Tibial nerve (tissue), 4 donors: ENCODE data around the gene APOO. TPM values are rescaled to one million over a fixed set of nuclear protein-coding genes. Genes with fewer than 3 reads are reported as not detected.

ENCODE experiments used
- DNase-seq, 2 donors: peaks; one replicate each; pipeline ENCODE4 v3.0.0-alpha.2; 2019; ENCODE audit warnings: low spot score in 2 of 2
- H3K27ac ChIP-seq, 4 donors: fragments of 200-600 bp; sonication (generic) in 3 of 4; one replicate each; pipeline ENCODE4 v1.5.1; 2017 to 2019; ENCODE audit warnings: mild to moderate bottlenecking in 1 of 4
- H3K27me3 ChIP-seq, 2 donors: fragments of 200-600 bp; sonication (generic) in 1 of 2; one replicate each; pipeline versions ENCODE4 v1.5.1 to v1.6.0; 2017 to 2019
- H3K36me3 ChIP-seq, 3 donors: fragments of 200-600 bp; sonication (generic); one replicate each; pipeline ENCODE4 v1.5.1; 2018 to 2019
- H3K4me1 ChIP-seq, 4 donors: fragments of 200-600 bp; sonication (generic) in 3 of 4; one replicate each; pipeline ENCODE4 v1.5.1; 2017 to 2019
- H3K4me3 ChIP-seq, 4 donors: fragments of 200-600 bp; sonication (generic) in 3 of 4; one replicate each; pipeline ENCODE4 v1.5.1; 2017 to 2019; ENCODE audit warnings: mild to moderate bottlenecking in 1 of 4, moderate library complexity in 1 of 4
- H3K9me3 ChIP-seq, 4 donors: fragments of 200-600 bp; sonication (generic) in 3 of 4; one replicate each; pipeline ENCODE4 v1.5.1; 2017 to 2019
- EP300 ChIP-seq, 2 donors: sonication (generic); formaldehyde crosslinking; IDR thresholded peaks; one replicate each; pipeline ENCODE4 v1.6.1; 2017; ENCODE audit warnings: antibody characterized with exemption in 2 of 2, mild to moderate bottlenecking in 1 of 2
- POLR2A ChIP-seq, 2 donors: fragments of 450-650 bp; IDR thresholded peaks; one replicate each; pipeline ENCODE4 v1.6.1; 2017; ENCODE audit warnings: antibody characterized with exemption in 2 of 2, mild to moderate bottlenecking in 2 of 2, moderate library complexity in 2 of 2
- WGBS, 2 donors: methylation state at CpG; one replicate each; pipeline ENCODE4 v1.1.5; 2018; 5-methylcytosine and 5-hydroxymethylcytosine counted together
- total RNA-seq, 4 donors: library from RNA; depleted of rRNA; stranded (reverse); fragments of >200 nt; gene quantifications; one replicate each; pipeline ENCODE4 v1.1.0, GENCODE V29; 2016
- TF ChIP-seq, protein P1 (sequence below), 5 experiments: fragments of 200-600 bp in 3 of 5; fragments of 450-650 bp in 2 of 5; sonication (generic) in 3 of 5; IDR thresholded peaks; one replicate each; pipeline ENCODE4 v1.5.1; 2016 to 2019; ENCODE audit warnings: antibody characterized with exemption in 5 of 5, mild to moderate bottlenecking in 3 of 5, moderate library complexity in 2 of 5

APOO gene
- total RNA-seq, 4 donors from 2014 or later, result 3.9 to 115 (median 9.0) TPM

DNA sequence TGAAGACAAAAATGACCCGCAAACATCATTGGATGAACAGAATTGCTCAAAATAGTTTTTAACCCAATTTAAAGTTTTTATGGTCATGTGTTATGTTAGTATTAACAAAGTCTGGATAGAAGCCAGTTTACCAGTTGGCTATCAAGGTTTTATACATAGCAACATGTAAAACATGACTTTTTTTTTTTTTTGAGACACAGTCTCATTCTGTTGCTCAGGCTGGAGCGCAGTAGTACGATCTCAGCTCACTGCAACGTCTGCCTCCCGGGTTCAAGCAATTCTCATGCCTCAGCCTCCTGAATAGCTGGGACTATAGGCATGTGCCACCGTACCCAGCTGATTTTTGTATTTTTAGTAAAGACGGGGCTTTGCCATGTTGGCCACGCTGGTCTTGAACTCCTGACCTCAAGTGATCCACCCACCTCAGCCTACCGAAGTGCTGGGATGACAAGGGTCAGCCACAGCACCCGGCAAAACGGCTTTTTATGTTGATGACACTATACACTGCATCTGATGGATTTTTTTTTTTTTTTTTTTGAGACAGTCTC, 121.4 kb downstream of the APOO start:
- Histone ChIP-seq H3K4me3 (peak overlapping the region in 1 of 4 donors; percentile 72), H3K9me3 (no peaks in the 10 kb centered on the region), H3K27me3 (no peaks in the 10 kb centered on the region), H3K27ac (peak overlapping the region in 2 of 4 donors; percentile 2 to 96), H3K36me3 (peaks cover 0 to 17% (median 0%) of the 10 kb centered on the region in 3 donors), H3K4me1 (peaks cover 0 to 9% (median 0%) of the 10 kb centered on the region in 4 donors)
- peak in 1 of 2 donors; percentile 46 for TF ChIP-seq EP300 (IDR thresholded peaks at IDR 0.05)
- TF ChIP-seq POLR2A (IDR thresholded peaks at IDR 0.05), result no peak
- TF ChIP-seq, protein P1, sequence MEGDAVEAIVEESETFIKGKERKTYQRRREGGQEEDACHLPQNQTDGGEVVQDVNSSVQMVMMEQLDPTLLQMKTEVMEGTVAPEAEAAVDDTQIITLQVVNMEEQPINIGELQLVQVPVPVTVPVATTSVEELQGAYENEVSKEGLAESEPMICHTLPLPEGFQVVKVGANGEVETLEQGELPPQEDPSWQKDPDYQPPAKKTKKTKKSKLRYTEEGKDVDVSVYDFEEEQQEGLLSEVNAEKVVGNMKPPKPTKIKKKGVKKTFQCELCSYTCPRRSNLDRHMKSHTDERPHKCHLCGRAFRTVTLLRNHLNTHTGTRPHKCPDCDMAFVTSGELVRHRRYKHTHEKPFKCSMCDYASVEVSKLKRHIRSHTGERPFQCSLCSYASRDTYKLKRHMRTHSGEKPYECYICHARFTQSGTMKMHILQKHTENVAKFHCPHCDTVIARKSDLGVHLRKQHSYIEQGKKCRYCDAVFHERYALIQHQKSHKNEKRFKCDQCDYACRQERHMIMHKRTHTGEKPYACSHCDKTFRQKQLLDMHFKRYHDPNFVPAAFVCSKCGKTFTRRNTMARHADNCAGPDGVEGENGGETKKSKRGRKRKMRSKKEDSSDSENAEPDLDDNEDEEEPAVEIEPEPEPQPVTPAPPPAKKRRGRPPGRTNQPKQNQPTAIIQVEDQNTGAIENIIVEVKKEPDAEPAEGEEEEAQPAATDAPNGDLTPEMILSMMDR (IDR thresholded peaks at IDR 0.05), result no peak
- WGBS, 2 donors, result 75 to 77% methylated on average over 11 of the region's 11 CpGs
- DNase-seq, result no peak

DNA sequence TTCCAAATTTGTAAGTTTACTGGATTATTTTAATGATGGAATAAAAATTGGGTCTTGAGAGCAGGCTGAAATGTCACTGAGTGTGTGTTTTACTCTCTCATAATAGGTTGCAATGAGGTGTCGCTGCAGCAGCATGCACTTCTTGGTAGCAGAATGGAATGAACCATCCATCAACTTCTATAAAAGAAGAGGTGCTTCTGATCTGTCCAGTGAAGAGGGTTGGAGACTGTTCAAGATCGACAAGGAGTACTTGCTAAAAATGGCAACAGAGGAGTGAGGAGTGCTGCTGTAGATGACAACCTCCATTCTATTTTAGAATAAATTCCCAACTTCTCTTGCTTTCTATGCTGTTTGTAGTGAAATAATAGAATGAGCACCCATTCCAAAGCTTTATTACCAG, 122.2 kb downstream of the APOO start:
- H3K4me1 ChIP-seq, result peaks cover 0 to 9% (median 0%) of the 10 kb centered on the region in 4 donors
- TF ChIP-seq POLR2A (IDR thresholded peaks at IDR 0.05) (no peak), EP300 (IDR thresholded peaks at IDR 0.05) (no peak)
- TF ChIP-seq, protein P1 (IDR thresholded peaks at IDR 0.05), result no peak
- no peaks in the 10 kb centered on the region for H3K9me3 ChIP-seq
- peak overlapping the region in 3 of 4 donors; percentile 8 to 96 (median 90) for H3K27ac ChIP-seq
- H3K4me3 ChIP-seq, result peak overlapping the region in 3 of 4 donors; percentile 18 to 72 (median 51)
- no peak for DNase-seq
- WGBS, 2 donors, result 72 to 93% methylated on average over 2 of the region's 2 CpGs
- H3K27me3 ChIP-seq, result no peaks in the 10 kb centered on the region
- peaks cover 0 to 17% (median 0%) of the 10 kb centered on the region in 3 donors for H3K36me3 ChIP-seq

DNA sequence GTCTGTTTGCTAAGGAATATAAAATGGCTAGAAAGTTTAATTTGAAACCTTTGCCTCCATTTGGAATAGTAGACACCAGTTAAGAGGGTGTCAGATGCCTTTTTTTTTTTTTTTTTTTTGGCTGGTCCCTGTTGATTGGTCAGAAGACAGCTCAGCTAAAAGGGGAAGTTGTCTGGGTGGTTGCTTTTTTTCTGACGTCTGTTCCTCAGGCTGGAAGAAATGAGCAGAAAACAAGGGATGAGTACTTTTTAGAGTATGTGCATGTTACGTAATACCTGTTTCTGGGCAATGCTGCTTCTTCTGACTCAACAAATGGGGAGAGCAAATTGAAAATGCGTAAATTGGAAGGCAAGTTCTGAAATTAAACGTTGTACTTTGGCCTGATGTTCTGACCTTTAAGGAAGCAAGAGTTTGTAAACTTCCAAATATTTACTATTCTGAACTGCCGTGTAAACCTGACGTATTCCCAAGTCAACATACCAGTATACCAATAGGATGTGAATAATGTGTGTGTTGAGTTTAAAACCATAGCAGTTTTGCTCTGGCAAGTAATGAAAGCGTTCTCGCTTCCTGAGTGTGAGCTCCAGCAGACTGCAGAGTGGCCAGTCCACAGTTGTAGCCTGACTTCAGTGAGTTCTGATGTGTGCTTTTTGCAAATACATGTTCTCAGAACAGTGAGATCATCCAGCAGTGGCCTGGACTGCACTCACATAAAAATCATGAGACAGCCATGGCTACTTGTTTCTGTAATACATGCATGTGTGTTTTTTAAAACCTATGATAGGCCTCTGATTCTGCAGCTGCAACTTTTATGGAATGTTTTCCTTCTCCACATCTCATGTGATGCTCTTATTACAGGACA, 123.0 kb downstream of the APOO start:
- Histone ChIP-seq H3K27ac (peak overlapping the region; percentile 85 to 96 (median 90)), H3K27me3 (no peaks in the 10 kb centered on the region), H3K4me1 (peaks cover 0 to 9% (median 0%) of the 10 kb centered on the region in 4 donors), H3K4me3 (peak overlapping the region; percentile 51 to 72 (median 68)), H3K9me3 (no peaks in the 10 kb centered on the region), H3K36me3 (peaks cover 0 to 17% (median 0%) of the 10 kb centered on the region in 3 donors)
- no peak for TF ChIP-seq POLR2A (IDR thresholded peaks at IDR 0.05)
- TF ChIP-seq EP300 (IDR thresholded peaks at IDR 0.05), result peak in 1 of 2 donors; percentile 54
- DNase-seq, result no peak
- 58 to 68% methylated on average over 8 of the region's 8 CpGs for WGBS, 2 donors

DNA sequence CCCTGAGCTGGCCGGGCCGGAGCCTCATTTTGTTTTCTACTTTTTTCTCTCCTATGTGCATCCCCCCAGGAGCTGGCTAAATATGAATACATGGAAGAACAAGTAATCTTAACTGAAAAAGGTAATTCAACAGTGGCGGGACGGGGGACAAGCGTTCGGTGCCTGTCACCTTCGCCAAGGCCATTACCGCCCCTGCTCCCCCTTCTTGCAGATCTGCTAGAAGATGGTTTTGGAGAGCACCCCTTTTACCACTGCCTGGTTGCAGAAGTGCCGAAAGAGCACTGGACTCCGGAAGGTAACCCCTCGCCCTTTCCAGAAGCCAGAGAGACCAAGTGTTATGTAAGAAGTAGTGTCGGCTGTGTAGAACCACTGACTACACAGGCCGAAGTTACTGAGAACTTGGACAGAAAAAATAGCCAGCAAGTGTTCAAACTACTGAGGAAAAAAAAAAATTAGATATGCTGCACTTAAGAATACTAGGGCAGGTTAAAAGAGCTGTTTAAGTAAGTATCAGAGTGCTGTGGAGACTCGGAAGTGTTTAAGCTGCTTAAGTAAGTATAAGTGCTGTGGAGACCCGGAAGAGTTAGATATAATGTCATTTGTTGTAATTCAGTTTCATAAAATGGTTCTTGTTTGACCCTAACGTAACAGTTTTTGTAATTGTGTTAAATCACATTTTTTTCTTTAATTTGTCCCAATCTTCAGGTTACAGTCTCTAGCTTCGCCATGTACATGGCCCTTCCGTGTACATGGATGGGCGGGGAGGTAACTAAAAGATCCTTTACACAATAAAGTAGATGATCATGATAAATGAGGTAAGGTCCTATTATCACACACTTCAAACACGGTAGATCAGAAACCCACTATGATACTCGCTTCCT, 123.9 kb downstream of the APOO start:
- no peak for DNase-seq
- H3K4me1 ChIP-seq, result peaks cover 0 to 9% (median 0%) of the 10 kb centered on the region in 4 donors
- no peak for TF ChIP-seq EP300 (IDR thresholded peaks at IDR 0.05)
- peak overlapping the region; percentile 85 to 96 (median 90) for H3K27ac ChIP-seq
- 23 to 50% methylated on average over 21 of the region's 21 CpGs for WGBS, 2 donors
- H3K9me3 ChIP-seq, result no peaks in the 10 kb centered on the region
- H3K27me3 ChIP-seq, result no peaks in the 10 kb centered on the region
- H3K4me3 ChIP-seq, result peak overlapping the region; percentile 51 to 72 (median 68)
- H3K36me3 ChIP-seq, result peaks cover 0 to 17% (median 0%) of the 10 kb centered on the region in 3 donors

Other genes starting within 250 kb of the APOO start
- gene PRDX4, start 240.4 kb downstream of the APOO start, total RNA-seq, result 100 to 1,000 TPM; 108 to 175 (median 118) TPM
- gene ACOT9, start 164.7 kb downstream of the APOO start, total RNA-seq, result 10 to 100 TPM; 35.7 to 68.2 (median 43.1) TPM
- 1,000 to 10,000 TPM in 1 of 4 donors, 100 to 1,000 TPM in 3; 557 to 1,009 (median 639) TPM for gene SAT1, start 124.8 kb downstream of the APOO start, total RNA-seq
- gene CXorf58, start 68 bp upstream of the APOO start, total RNA-seq, result 1 to 10 TPM in 1 of 4 donors, under 1 TPM in 1, not detected in 2; 0.22 to 1.5 TPM
- 10 to 100 TPM in 2 of 4 donors, 1 to 10 TPM in 2; 6.9 to 13.2 (median 8.9) TPM for gene KLHL15, start 119.2 kb upstream of the APOO start, total RNA-seq
- gene EIF2S3, start 147.0 kb upstream of the APOO start, total RNA-seq, result 10 to 100 TPM; 62.4 to 77.2 (median 76.4) TPM
- gene ZFX, start 241.8 kb upstream of the APOO start, total RNA-seq, result 100 to 1,000 TPM in 1 of 4 donors, 10 to 100 TPM in 3; 30.4 to 136 (median 33.3) TPM